HepG2 (cell line): ENCODE results near the gene SLC10A1. TPM values are rescaled to one million over a fixed set of nuclear protein-coding genes. Genes with fewer than 3 reads are reported as not detected.

ENCODE experiments used
- E2F5 ChIP-seq: sonication (generic); formaldehyde crosslinking; conservative IDR thresholded peaks from 2 replicates; pipeline ENCODE4 v1.4.0; 2020; ENCODE audit warnings: missing genetic modification reagents
- ETV5 ChIP-seq: IDR thresholded peaks from 2 replicates; pipeline ENCODE4 v1.6.1; 2018; ENCODE audit warnings: missing biosample characterization, missing genetic modification reagents, inconsistent platforms, borderline replicate concordance
- HIVEP1 ChIP-seq: sonication (generic); formaldehyde crosslinking; IDR thresholded peaks from 2 replicates; pipeline ENCODE4 v1.4.0; 2020; ENCODE audit warnings: mild to moderate bottlenecking, missing genetic modification reagents
- NFE2L2 ChIP-seq: fragments of 150-350 bp; IDR thresholded peaks from 2 replicates; pipeline ENCODE4 v1.6.1; 2014; ENCODE audit warnings: low read length
- RAD21 ChIP-seq: fragments of 450-650 bp; formaldehyde crosslinking; IDR thresholded peaks from 2 replicates; pipeline ENCODE4 v1.5.0; 2020; ENCODE audit warnings: mild to moderate bottlenecking
- REST ChIP-seq, 2 experiments: IDR thresholded peaks; 2 replicates each; pipeline ENCODE4 v1.6.1; 2011 to 2012; ENCODE audit warnings: low read length in 2 of 2, borderline replicate concordance in 1 of 2, low read depth in 1 of 2, mild to moderate bottlenecking in 1 of 2, moderate library complexity in 1 of 2
- SNRNP70 ChIP-seq: fragments of 200-400 bp; formaldehyde crosslinking; IDR thresholded peaks from 2 replicates; pipeline ENCODE4 v1.6.1; 2017; ENCODE audit warnings: mild to moderate bottlenecking, low read depth, low read length, moderate library complexity
- SP1 ChIP-seq, 2 experiments: fragments of 450-650 bp in 1 of 2; sonication (generic) in 1 of 2; formaldehyde crosslinking in 1 of 2; IDR thresholded peaks; 2 replicates each; pipeline versions ENCODE4 v1.4.0 to v1.6.1; 2016 to 2020; ENCODE audit warnings: missing genetic modification reagents in 1 of 2
- ZBTB40 ChIP-seq, 2 experiments: fragments of 450-650 bp in 1 of 2; sonication (generic) in 1 of 2; formaldehyde crosslinking in 1 of 2; IDR thresholded peaks; 2 replicates each; pipeline versions ENCODE4 v1.6.1 to v1.8.0; 2016 to 2022; ENCODE audit warnings: antibody characterized with exemption in 1 of 2, mild to moderate bottlenecking in 1 of 2, missing genetic modification reagents in 1 of 2
- ZNF263 ChIP-seq: sonication (generic); formaldehyde crosslinking; IDR thresholded peaks from 2 replicates; pipeline ENCODE4 v1.4.0; 2020; ENCODE audit warnings: missing genetic modification reagents
- ZNF605 ChIP-seq: sonication (generic); formaldehyde crosslinking; IDR thresholded peaks from 2 replicates; pipeline ENCODE4 v1.8.0; 2022; ENCODE audit warnings: mild to moderate bottlenecking, missing genetic modification reagents
- ZNF660 ChIP-seq: sonication (generic); formaldehyde crosslinking; IDR thresholded peaks from 2 replicates; pipeline ENCODE4 v1.5.1; 2020; ENCODE audit warnings: mild to moderate bottlenecking, low read depth, missing genetic modification reagents, borderline replicate concordance
- ZNF703 ChIP-seq: sonication (generic); formaldehyde crosslinking; IDR thresholded peaks from 2 replicates; pipeline ENCODE4 v1.5.1; 2020; ENCODE audit warnings: missing genetic modification reagents, mild to moderate bottlenecking, moderate library complexity, borderline replicate concordance
- ZNF720 ChIP-seq: sonication (generic); formaldehyde crosslinking; IDR thresholded peaks from 2 replicates; pipeline ENCODE4 v1.4.0; 2020; ENCODE audit warnings: missing genetic modification reagents
- polyA plus RNA-seq, 8 experiments: library from polyadenylated mRNA; depleted of rRNA in 3 of 8; stranded (reverse) in 7 of 8; unstranded in 1 of 8; fragments of >200 nt; fragmentation: Illumina TruSeq in 4 of 8; extraction: Trizol in 4 of 8; gene quantifications; 2 replicates each; pipeline versions ENCODE4 v1.2.1 to v1.2.3, GENCODE V29; 2011 to 2016; ENCODE audit warnings: low read depth in 4 of 8, missing spikeins in 1 of 8, mixed read lengths in 1 of 8; ENCODE audit not compliant: insufficient read depth in 1 of 8
- total RNA-seq, 5 experiments: library from RNA; depleted of rRNA; stranded (reverse); fragments of >200 nt; fragmentation: Illumina TruSeq; extraction: Trizol; gene quantifications; 2 replicates each; pipeline ENCODE4 v1.2.3, GENCODE V29; 2016; ENCODE audit warnings: low read depth in 1 of 5

The SLC10A1 gene
- total and polyA plus RNA-seq, 2 of the 13 experiments (the other 11 are each of a cell fraction or from before 2014, with no cell fraction given): 0.17 TPM; not detected in 1

GRCh38 chr14:69772082-69773017 is 24.7 kb downstream of the SLC10A1 start (continued):
- TF ChIP-seq E2F5 (CRISPR knock-in tag) (no peak), REST (IDR thresholded peaks at IDR 0.05; ENCODE audit: borderline replicate concordance in 1 of 2, low read depth in 1 of 2, low read length in 2 of 2) (no peak), ZNF660 (no peak), RAD21 (CRISPR knock-in tag) (no peak), SNRNP70 (no peak), ZNF703 (no peak), SP1 (IDR thresholded peaks at IDR 0.05) (no peak), SP1 (CRISPR knock-in tag; IDR thresholded peaks at IDR 0.05) (no peak), HIVEP1 (no peak), ZBTB40 (IDR thresholded peaks at IDR 0.05) (no peak), ZBTB40 (CRISPR knock-in tag; IDR thresholded peaks at IDR 0.05) (no peak), ZNF263 (no peak), NFE2L2 (no peak), ZNF720 (CRISPR knock-in tag) (no peak), ZNF605 (CRISPR knock-in tag) (peak; percentile 57; the same call in 1 of the 2 replicates), ETV5 (CRISPR knock-in tag) (no peak)
